HG03159 (cell line): ENCODE data around the gene CDHR2.

Experiments
- ATAC-seq: cut with Tn5 transposase; IDR thresholded peaks from one replicate; pipeline ENCODE4 v1.9.1; 2021; ENCODE audit warnings: mild to moderate bottlenecking, moderate library complexity; ENCODE audit not compliant: unreplicated experiment

Gene CDHR2

DNA sequence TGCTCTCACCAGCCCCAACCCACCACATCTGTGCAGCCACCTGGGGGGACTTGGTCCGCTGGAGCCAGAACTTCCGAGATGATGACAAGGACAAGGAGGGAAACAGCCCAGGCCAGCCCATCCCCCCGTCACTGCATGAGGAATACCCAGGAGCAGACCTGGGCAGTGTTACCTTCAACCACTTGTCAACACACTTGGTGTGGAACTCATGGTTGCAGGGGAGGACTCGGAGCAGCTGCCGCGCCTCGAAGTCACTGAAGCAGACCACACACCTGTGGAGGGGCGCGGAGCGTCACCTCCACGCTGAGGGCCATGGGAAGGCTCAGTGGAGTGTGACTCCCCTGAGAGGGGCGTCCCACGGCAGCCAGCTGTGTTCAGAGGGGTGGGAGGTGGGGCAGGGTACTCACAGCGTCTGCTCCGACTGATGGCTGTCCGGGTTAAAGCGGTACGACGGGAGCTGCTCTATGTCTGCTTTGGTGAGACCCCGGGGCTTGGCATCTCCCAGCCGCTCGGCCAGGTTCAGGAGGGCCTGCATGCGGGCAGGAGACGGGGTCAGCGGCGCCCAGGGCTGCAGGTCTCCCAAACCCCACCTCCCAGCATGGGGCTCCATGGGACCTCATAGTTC lies 19.9 kb upstream of the CDHR2 start:
- no peak for ATAC-seq

- no peak for ATAC-seq
These were observed 19.4 kb upstream of the CDHR2 start for GRCh38 chr5:176529741-176530141.

GRCh38 chr5:176530393-176530982 lies 18.7 kb upstream of the CDHR2 start:
- ATAC-seq, result no peak

- no peak for ATAC-seq
These were observed 17.9 kb upstream of the CDHR2 start for GRCh38 chr5:176530983-176531901.

- no peak for ATAC-seq
These were observed 17.1 kb upstream of the CDHR2 start for GRCh38 chr5:176531902-176532493.

DNA sequence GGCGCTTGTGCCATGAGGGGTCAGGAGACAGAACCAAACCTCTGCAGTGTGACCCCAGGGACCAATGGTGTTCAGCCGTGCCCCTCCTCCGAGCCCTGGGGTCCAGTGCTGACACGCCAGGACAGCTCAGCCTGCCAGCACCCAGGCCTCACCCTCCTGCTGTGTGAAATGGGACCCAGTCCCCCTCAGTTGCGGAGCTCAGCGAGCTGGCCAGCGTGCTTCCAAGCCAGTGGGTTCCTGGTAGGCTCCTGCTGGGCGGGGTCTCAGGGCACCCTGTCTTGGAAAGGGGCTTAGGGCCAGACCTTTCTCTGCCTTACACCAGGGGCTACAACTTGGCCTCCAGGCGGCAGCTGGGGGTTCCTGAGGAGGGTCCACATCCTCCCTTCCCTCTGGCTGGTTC lies 16.3 kb upstream of the CDHR2 start:
- no peak for ATAC-seq

DNA sequence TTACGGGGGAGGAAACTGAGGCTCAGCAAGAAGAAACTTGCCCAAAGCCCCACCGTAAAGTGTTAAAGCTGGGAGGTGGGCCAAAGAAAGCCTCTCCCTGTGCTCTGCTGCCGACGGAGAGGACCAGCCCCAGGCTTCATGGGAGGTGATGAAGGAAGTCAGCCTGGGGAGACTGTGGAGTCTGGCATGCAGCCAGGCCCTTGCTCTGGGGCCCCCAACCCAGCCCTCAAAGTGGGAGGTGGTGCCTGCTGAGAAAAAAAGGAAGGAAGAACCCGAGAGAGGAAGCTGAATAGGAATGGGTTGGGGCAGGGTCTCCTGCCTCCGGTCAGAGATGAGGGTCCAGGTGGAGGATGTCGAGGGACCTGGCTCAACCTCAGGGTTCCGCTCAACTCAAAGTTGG lies 15.8 kb upstream of the CDHR2 start:
- ATAC-seq, result no peak

DNA sequence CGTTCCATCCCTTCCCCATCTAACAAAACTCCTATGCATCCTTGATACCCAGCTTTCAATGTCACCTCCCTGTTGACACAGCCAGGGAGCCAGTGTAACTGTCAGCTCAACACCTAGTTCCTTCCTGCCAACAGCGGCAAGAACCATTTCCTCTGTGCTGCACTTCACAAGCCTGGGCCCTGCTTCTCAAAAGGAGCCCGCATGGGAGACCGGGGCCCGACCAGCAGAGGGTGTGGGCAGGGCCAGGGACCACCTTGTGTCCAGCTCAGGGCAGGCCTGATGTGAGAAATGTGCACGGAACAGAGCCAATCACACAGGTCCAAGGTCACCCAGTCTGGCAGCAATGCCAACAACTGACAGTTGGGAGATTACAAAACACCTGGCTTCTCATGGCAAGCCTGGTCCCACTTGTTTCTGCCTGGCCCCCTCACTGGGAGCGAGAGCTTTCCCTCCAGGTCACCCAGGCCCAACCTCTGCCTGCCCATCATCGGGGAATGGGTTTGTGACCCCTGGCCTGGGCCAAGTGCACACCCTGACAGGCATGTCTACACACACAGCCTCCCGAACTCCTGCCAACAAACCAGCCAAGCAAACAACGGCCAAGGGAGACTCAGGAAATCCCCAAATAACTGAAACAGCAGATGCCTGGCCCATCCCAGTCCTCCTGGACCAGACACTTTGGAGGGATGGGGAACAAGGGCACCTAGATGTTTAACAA lies 15.1 kb upstream of the CDHR2 start:
- ATAC-seq, result no peak

- no peak for ATAC-seq
These were observed 14.5 kb upstream of the CDHR2 start for GRCh38 chr5:176534640-176535039.

GRCh38 chr5:176535101-176535663 lies 14.0 kb upstream of the CDHR2 start:
- ATAC-seq, result no peak

GRCh38 chr5:176535664-176536131 lies 13.4 kb upstream of the CDHR2 start:
- ATAC-seq, result no peak

DNA sequence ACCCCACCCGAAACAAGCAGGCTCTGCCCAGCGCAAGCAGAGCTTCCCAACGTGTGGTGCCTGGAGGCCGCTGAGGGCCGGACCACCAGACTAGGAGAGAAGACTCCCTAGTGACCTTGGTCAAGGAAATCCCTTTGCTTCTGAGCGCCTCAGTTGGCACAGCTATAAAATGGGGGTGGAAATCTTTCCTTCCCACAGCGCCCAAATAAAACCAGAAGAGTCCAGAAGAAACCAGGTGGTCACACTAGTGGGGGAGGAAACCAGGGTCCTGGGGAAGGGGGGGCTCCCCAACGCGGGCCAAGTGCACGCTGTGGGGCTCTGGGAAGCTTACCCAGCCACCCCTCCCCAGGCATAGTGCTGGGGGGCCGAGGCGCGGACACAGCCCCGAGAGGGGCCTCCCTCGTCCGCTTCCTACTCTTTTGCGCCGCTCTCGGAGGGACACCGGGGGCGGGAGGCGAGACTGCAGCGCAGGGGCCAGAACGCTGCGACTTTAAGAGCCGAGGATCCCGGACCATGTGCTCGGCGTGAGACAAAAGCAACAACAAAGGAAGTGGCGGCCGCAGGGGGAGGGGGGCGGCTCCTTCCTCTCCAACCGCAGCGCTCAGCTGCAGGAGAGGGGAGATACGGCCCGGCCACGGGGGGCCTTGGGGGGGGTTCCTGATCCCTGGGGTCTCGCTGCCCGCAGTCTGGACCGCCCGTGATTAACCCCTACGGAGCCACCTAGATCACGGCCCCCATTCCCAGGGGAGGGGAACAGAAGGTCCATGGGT lies 12.8 kb upstream of the CDHR2 start:
- peak; percentile 27 for ATAC-seq

- peak; percentile 51 for ATAC-seq
These were observed 12.1 kb upstream of the CDHR2 start, which contains the start of gene RNF44 for GRCh38 chr5:176536902-176537553. Gene RNF44 (minus strand): TSS chr5:176537402. CDS start chr5:176532472, 4,930 bp downstream.

- peak; percentile 72 for ATAC-seq
These were observed 11.4 kb upstream of the CDHR2 start for GRCh38 chr5:176537554-176538229.

GRCh38 chr5:176538230-176538988 lies 10.7 kb upstream of the CDHR2 start:
- no peak for ATAC-seq

DNA sequence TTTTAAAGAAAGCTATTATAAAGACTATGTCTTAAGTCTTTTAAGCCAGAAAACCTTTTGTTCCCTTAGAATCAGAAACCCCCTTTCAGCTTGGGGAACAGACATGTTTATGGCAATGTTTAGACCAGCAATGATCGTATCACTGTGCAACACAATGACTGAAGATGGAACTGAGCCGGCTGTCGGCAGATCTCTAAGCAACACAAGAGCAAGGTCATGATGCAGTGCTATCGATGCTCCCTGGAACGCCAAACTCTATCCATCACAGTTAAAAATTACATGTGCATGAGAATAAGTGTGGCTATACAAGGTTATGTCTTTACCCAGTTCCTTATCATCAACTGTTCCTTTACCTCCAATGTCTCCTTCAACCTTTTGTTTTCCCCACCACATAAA lies 10.2 kb upstream of the CDHR2 start:
- ATAC-seq, result no peak

DNA sequence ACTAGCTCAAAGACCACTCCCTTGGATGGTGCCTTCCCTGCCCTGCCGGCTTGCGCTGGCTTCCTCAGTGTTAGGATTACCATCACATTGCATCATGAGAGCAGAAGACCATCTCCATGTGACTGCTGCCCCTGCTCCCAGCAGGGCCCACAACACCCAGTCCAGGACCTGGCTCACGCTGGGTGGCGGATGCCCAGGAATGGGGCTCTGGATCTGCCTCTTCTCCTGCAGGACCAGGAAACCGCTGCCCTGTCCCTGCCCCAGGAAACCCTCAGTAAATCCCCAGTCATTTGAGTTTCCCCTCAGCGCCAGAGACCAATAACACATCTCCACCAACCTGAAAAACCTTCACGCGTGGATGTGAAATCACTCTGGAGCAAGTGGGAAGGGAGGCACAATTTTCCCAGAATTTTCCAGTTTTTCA lies 8.7 kb upstream of the CDHR2 start:
- ATAC-seq, result no peak

GRCh38 chr5:176540956-176541337 lies 8.2 kb upstream of the CDHR2 start:
- ATAC-seq, result no peak
